GM21717 (cell line): Measurements from ENCODE around the gene VWCE.

ENCODE experiments used
- ATAC-seq: cut with Tn5 transposase; IDR thresholded peaks from one replicate; pipeline ENCODE4 v1.9.1; 2021; ENCODE audit warnings: mild to moderate bottlenecking, moderate library complexity; ENCODE audit not compliant: unreplicated experiment

VWCE gene

GRCh38 chr11:61281581-61282250, 13.4 kb downstream of the VWCE start:
- ATAC-seq = no peak

- no peak for ATAC-seq
Measured at GRCh38 chr11:61280883-61281580, 14.1 kb downstream of the VWCE start.

GRCh38 chr11:61279934-61280659, 15.0 kb downstream of the VWCE start:
- ATAC-seq = no peak

- ATAC-seq = no peak
Measured at GRCh38 chr11:61278001-61278470, 17.1 kb downstream of the VWCE start.

- no peak for ATAC-seq
Measured at GRCh38 chr11:61277186-61278000, 17.7 kb downstream of the VWCE start.

GRCh38 chr11:61275191-61275590, 19.9 kb downstream of the VWCE start:
- no peak for ATAC-seq

- no peak for ATAC-seq
Measured at GRCh38 chr11:61274084-61274483, 21.0 kb downstream of the VWCE start.

- ATAC-seq = no peak
Measured at GRCh38 chr11:61273178-61274078, 21.7 kb downstream of the VWCE start.

- ATAC-seq = no peak
Measured at GRCh38 chr11:61272731-61273130, 22.4 kb downstream of the VWCE start.

- no peak for ATAC-seq
Measured at GRCh38 chr11:61270354-61271076, 24.6 kb downstream of the VWCE start.

GRCh38 chr11:61268588-61269250, 26.4 kb downstream of the VWCE start:
- ATAC-seq = no peak

GRCh38 chr11:61267437-61267841, 27.7 kb downstream of the VWCE start:
- ATAC-seq = no peak

- no peak for ATAC-seq
Measured at GRCh38 chr11:61266602-61267001, 28.5 kb downstream of the VWCE start.

- ATAC-seq = no peak
Measured at GRCh38 chr11:61265357-61265756, 29.8 kb downstream of the VWCE start.

GRCh38 chr11:61264795-61265194, 30.3 kb downstream of the VWCE start:
- no peak for ATAC-seq

- ATAC-seq = no peak
Measured at GRCh38 chr11:61264371-61264770, 30.7 kb downstream of the VWCE start.

GRCh38 chr11:61259363-61259762, 35.8 kb downstream of the VWCE start:
- ATAC-seq = no peak

- ATAC-seq = no peak
Measured at GRCh38 chr11:61258546-61258945, 36.6 kb downstream of the VWCE start.
